Measurements from ENCODE around the gene MAMDC4.

DNA sequence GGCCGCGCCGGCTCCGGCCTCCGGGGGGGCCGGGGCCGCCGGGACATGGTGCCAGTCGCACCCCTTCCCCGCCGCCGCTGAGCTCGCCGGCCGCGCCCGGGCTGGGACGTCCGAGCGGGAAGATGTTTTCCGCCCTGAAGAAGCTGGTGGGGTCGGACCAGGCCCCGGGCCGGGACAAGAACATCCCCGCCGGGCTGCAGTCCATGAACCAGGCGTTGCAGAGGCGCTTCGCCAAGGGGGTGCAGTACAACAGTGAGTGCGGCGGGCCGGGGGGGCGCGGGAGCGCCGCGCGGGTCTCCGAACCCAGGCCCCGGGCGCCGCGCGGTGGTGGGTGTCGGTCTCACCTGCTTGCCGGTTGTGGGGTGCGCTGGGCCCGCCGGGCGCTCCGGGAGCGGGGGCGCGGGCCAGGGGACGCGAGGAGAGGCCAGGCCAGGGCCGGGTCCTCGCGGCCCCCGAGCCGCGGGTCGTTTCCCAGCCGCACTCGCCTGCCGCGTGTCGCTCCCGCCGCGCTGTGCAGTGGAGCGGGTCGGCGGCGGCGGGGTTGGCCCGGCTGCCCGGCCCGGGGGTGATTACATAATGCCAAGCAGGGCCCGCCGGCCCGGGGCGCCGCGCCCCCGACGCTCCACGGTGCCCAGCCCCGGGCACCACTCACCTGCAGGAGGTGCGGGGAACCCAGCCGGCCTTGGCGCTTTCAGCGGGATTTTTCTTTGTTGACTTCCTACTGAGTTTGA is 43.9 kb upstream of the MAMDC4 start:
- TF ChIP-seq, protein P1, sequence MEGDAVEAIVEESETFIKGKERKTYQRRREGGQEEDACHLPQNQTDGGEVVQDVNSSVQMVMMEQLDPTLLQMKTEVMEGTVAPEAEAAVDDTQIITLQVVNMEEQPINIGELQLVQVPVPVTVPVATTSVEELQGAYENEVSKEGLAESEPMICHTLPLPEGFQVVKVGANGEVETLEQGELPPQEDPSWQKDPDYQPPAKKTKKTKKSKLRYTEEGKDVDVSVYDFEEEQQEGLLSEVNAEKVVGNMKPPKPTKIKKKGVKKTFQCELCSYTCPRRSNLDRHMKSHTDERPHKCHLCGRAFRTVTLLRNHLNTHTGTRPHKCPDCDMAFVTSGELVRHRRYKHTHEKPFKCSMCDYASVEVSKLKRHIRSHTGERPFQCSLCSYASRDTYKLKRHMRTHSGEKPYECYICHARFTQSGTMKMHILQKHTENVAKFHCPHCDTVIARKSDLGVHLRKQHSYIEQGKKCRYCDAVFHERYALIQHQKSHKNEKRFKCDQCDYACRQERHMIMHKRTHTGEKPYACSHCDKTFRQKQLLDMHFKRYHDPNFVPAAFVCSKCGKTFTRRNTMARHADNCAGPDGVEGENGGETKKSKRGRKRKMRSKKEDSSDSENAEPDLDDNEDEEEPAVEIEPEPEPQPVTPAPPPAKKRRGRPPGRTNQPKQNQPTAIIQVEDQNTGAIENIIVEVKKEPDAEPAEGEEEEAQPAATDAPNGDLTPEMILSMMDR (IDR thresholded peaks at IDR 0.05), result no peak
- TF ChIP-seq POLR2A (IDR thresholded peaks at IDR 0.05) (no peak), POLR2AphosphoS5 (IDR thresholded peaks at IDR 0.05) (no peak)

Data from prostate gland (tissue), 2 donors.